Activated CD4-positive, CD25-positive, alpha-beta regulatory T cell (primary cell): ENCODE data around the gene USE1.

Experiments used
- DNase-seq, 4 experiments: peaks; one replicate each; lab custom pipeline; 2025; lab: John Stamatoyannopoulos, UW

Gene USE1

DNA sequence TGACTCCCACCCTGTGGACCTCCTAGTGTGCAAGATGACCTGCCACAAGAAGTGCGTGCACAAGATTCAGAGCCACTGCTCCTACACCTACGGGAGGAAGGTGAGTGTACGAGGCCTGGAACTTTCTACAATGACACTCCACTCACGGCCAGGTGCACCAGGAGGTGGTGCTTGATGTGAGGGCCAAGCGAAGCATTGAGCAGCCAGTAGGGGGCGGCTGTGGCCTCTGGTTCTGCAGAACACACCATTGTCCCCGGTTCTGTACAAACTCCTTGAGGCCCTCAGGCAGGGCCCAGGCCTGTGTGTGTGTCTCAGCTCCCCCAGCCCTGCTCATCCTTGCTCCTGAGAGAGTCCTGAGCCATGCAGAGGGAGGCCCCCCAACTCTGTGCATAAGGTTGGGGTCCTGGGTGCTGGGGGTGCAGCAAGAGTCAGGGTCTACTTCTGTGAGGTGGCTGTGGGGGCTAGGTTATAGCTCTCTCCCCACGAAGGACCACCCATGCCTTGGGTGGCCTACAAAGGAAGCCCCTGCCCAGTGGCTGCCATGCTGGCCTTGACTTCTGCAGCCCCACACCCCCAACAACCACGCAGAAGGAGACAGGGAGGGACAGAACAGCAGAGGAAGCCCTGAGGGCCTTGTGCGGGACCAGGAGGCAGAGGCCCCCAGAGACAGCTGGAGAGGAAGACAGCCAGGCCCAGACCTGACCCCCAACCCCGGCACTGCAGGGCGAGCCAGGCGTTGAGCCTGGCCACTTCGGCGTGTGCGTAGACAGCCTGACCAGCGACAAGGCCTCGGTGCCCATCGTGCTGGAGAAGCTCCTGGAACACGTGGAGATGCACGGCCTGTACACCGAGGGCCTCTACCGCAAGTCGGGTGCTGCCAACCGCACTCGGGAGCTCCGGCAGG, 9.7 kb upstream of the USE1 start:
- DNase-seq: peak; percentile 20 to 62 (median 28)

DNA sequence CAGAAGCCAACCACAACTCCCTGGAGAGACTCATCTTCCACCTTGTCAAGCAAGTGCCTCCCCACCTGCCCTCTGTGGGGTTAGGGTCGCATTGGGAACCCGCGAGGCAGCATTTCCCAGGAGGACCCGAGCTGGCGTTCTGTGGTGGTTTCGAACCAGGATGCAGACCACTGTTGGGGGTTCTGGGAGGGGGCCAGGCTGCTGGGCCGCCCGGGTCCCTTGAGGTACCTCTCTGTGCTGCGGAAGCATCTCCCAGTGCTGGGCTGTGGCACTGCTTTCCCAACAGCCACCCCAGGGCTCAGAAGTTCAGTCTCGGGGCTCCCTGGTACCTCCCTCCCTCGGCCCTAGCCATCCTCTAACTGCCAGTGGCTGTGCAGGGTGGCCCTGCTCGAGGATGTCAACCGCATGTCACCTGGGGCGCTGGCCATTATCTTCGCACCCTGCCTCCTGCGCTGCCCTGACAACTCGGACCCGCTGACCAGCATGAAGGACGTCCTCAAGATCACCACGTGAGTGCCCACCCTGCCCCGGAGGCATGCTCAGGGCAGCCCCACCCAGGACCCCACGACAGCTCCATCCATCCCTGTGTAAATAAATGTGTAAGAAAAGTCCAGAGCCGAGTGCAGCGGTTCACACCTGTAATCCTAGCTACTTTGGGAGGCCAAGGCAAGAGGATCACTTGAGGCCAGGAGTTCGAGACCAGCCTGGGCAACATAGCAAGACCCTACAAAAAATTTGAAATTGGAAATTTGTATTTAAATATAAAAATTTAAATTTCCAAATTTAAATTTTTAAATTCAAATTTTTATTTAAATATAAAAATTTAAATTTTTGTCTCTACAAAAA, 8.2 kb upstream of the USE1 start:
- no peak for DNase-seq

DNA sequence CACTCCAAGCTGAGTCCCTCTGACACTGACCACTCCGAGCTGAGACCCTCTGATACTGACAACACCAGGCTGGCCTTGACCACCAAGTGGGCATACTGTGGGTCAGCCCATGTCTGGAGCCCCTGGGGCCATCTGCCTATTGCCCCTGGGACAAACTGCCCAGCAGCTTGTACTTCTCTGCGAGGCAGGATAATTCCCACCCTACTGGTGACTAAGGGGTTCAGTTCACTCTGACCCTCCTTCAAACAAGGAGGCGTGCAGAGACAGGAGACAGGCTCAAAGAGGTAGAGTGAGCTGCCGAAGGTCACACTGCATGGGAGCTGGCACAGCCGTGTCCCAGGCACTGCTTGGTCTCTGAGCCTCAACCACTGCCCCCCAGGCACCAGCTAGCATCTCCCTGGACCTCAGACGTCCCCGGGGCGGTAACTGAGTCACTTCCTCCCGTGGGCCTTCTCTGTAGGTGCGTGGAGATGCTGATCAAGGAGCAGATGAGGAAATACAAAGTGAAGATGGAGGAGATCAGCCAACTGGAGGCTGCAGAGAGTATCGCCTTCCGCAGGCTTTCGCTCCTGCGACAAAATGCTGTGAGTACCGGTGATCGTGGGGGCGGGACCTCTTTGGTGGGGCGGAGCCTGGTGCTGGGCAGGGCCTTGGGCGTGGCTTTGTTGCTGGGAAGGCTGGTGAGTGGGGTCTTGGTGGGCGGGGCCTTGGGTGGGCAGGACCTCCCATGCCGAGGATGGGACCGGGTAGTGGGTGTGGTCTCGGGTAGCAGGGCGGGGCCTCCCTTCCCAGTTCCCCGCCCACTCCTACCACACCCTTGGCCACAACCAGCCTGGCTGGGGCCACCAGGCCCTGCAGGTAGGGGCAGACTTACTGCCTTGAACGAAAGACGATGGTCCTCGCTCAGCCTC, 5.8 kb upstream of the USE1 start:
- no peak for DNase-seq

DNA sequence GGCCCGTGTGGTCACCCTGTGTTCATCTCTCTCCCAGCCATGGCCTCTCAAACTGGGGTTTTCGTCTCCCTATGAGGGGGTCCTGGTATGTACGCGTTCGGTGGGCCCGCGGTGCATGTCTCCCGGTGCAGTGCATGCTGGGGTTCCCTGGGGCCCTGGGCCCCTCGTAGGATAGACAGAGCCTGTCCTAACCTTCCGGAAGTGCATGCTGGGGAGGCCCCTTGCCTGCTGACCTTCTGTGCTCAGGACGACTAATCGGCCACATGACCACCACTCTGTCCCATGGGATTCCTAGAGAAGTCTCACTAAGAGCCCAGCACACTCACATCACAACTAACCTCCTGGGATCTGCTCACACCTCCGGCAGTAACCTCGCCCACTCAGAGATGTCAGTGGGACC, 4.9 kb upstream of the USE1 start:
- no peak for DNase-seq

DNA sequence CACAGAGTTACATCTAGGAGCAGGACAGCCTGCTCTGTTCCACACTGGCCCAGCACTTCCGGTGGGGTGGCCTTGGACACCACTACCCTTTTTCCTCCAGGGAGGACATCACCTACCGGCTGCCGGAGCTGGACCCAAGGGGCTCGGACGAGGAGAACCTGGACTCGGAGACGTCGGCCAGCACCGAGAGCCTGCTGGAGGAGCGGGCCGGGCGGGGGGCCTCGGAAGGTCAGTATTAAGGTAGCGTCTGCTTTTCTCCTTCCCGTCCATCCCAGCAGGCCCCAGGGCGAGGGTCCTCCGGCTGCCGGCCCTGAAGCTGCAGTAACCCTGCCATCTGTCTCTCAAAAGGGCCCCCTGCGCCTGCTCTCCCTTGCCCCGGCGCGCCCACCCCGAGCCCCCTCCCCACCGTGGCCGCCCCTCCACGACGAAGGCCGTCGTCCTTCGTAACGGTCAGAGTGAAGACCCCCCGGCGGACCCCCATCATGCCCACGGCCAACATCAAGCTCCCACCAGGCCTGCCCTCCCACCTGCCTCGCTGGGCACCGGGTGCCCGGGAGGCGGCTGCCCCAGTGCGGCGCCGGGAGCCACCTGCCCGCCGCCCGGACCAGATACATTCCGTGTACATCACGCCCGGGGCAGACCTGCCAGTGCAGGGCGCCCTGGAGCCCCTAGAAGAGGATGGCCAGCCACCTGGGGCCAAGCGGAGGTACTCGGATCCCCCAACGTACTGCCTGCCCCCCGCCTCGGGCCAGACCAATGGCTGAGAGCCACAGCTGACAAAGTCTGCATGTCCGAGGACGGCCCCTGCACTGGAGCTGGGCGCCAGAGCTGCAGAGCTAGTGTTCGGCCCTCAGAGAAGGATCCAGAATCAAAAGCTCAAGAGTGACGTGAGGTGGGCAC, 3.4 kb upstream of the USE1 start:
- no peak for DNase-seq

DNA sequence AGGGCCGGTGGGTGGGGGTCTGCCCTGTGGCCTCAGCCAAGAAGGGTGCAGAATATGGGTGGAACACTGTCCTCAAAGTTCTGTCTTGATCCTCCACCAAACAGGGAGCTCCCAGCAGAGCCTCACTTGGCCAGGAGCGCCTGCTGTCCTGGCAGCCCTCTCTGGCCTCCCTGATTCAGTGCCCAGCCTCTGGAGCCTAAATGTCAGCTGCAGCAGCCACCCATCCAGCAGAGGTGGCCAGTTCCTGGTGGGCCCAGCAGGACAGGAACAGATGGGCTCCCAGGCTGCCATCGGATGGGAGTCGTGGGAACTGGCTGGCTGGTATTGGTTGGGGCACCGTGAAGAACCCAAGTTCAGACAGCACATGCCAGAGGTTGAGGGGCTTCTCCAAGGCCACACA, 1.8 kb upstream of the USE1 start:
- DNase-seq: no peak

DNA sequence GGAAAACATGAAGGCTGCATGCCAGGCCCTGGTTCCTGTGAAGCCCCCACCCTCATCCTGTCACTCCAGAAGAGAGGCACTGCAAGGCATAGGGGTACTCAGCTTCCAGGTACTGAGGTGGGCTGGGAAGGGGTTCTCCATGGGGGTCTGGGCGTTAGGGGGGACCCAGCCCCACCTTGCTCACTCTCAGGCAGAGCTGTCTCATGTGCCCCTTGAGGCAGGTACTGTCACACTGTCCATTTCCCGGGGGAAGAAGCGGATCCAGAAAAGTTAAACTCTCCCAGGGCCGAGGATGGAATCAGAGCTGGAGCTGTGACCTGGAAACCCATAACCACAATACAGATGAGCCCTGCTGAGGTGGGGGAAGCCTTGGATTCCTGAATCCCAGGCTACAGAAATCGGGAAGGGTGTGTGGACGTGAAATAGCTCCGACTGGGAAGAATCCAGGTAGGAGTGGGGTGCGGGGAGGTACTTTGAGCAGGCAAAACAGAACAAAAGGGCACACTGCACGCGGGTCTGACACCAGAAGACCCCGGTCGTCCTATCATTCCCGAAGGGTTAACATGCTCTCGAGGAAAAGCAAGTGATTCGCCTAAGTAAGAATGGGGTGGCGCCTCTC, 540 bp upstream of the USE1 start:
- DNase-seq: no peak

DNA sequence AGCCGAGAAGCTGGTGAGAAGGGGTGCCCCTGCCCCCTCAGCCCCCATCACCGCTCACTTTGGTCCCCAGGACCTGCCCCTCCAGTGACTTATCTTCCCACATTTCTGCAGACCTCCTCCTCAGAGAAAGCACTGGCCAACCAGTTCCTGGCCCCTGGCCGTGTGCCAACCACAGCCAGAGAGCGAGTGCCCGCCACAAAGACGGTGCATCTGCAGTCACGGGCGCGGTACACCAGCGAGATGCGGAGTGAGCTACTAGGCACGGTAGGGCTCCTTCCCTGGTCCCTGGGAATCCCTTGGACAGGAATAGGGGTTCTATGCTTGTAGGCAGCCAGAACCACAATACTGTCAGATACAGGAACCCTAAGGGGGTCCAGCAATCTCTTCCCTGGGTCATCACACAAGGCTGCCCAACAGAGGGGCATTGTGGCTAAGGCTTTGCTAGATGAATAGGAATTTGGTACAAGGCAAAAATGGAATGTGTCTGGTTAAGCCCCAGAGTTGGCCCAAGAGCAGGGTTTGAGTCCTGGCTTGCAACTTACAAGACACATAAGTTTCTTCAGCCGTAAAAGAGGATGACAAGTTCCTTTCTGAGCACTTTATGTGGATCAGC, 1.0 kb downstream of the USE1 start:
- DNase-seq: no peak

DNA sequence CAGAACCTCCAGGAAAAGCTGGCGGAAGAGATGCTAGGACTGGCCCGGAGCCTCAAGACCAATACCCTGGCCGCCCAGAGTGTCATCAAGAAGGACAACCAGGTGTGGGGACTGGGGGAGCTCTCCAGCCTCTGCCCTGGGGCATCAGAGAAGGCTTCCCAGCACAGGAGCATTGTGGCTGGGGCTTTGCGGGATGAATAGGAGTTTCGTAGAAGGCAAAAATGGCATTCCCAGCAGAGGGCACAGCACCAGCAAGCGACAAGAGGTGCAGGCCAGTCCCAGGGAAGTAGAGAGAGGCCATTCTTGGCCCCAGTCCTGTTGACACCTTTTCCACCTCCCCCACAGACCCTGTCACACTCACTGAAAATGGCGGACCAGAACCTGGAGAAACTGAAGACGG, 4.1 kb downstream of the USE1 start:
- DNase-seq: no peak

DNA sequence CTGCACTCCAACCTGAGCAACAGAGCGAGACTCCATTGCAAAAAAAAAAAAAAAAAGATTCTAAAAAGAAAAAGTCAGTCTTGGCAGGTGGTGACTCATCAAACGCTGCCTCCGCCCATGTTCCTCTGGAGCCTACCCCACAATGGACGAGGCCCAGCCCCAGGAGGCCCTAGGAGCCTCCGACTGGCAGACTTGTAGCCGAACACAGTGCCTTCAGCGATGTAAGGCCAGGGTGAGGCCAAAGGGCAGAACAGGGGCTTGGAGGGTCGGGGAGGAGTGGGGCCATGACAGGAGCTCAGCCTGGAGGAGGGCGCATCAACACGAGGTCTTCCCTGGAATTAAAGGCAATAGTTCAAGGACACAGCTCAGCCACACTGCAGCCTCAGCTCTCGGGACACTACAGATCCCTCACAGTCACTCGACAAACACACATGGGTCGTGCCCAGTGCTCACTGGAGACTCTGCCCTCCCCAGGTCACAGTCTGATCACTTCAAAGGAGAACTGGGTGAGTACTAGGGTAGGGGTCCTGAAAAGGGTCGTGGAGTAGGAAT, 5.1 kb downstream of the USE1 start:
- no peak for DNase-seq

DNA sequence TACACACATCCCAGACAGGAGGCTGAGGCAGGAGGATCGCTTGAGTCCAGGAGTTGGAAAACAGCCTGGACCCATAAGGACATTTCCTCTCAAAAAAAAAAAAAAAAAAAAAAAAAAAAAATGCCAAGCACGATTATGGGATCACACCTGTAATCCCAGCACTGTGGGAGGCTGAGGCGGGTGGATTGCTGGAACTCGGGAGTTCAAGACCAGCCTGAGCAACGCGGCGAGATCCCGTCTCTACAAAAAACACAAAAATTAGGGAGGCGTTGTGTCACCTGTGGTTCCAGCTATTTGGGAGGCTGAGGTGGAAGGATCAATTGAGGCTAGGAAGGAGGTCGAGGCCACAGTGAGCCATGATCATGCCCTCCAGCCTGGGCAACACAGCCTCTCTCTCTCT, 9.9 kb downstream of the USE1 start:
- no peak for DNase-seq

DNA sequence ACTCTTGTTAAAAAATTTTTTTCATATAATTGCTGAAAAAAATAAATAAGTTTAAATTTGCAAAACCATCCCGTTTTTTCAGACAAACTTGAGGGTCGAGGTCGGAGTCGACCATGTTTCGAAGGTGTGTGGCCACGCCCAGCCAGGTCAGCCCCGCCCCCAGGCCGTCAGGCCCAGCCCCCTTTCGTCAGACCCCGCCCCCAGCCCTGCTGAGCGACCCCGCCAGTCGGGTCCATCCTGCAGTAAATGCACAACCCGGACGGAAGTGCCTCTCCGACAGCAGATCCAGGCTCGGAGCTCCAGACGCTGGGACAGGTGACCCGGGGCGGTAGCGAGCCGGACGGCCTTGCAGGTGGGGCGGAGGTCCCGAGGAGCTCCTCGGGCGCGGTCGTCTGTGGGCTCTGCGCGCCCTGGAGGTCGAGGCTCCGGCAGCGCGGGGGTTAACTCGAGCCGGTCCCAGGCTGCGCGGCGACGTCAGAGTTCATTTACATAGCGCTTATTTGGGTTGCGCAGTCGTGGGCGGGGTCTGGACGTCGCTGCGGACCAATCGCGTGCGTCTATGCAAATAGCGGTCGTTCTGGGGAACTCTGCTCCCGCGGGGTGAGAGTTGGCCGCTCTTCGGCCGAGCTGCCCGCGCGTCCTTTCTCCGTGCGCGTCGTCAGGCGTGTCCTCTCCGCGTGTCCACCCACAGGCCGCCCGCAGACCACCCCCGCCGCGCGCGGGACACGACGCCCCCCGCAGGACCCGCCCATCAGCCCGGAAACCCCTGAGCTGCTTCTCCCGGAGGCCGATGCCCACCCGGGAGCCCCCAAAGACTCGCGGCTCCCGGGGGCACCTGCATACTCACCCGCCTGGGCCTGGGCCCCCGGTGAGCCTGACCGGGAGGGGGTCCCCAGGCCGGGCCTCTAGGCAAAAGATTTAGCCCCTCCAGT, 11.1 kb downstream of the USE1 start, which contains the start of gene OCEL1:
Gene OCEL1 (plus strand): TSS at position 225 of the 932 bp plus-strand sequence. CDS start 22 bp downstream, at position 247.
- peak; percentile 82 to 95 (median 92) for DNase-seq

DNA sequence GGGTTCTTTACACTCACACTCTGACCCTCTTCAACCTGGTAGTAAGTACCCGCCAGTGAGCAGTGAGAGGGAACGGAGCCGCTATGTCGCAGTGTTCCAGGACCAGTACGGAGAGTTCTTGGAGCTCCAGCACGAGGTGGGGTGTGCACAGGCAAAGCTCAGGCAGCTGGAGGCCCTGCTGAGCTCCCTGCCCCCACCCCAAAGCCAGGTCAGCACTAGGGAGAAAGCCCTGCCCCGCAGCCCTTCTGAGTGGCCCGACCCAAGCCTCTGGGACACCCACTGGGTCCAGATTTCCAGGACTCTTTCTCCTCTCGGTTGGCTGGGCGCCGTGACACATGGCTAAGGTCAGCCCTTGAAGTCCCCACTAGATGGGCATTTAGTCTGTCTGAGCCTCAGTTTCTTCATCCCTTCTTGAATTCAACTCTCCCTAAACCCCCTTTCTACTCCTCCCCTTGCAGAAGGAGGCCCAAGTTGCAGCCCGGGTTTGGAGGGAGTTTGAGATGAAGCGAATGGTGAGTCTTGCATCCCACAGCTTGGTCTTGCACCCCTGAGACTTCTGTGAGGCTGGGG, 12.7 kb downstream of the USE1 start:
- no peak for DNase-seq

DNA sequence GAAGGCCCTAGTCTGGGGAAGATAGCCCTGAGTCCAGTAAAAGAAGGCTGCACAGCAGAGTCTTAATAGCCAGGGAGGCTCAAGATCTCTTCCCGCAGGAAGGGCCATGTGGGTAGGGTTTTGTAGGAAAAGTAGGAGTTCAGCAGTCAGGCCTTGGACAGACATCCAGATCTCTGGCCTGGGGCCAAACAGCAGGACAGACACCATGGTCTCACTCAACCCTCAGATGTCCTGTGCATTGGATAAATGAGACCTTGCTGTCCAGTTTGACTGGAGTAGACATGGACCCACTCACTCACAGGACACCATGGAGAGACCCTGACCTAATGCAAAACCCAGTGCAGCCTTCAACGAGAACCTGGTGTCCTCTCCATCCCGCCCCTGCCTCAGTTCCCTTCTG, 14.7 kb downstream of the USE1 start:
- no peak for DNase-seq

DNA sequence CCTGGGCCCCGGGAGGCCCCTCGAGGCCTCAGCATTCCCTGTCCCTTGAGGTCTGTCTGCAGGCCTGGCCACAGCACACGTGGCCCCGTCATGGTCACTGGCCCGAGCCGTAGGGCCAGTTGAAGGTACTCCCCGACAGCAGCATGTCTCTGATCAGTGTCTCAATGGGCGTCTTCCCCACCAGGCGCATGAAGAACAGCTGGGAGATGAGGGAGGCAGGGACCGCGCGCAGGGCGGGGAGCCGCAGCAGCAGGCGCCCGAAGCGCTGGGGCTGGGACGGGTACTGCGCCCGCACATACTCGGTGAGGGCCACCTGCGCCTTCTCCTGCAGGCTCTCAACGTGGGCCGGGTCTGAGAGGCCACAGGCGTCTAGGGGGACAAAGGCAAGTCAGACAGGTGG, 17.1 kb downstream of the USE1 start:
- no peak for DNase-seq

DNA sequence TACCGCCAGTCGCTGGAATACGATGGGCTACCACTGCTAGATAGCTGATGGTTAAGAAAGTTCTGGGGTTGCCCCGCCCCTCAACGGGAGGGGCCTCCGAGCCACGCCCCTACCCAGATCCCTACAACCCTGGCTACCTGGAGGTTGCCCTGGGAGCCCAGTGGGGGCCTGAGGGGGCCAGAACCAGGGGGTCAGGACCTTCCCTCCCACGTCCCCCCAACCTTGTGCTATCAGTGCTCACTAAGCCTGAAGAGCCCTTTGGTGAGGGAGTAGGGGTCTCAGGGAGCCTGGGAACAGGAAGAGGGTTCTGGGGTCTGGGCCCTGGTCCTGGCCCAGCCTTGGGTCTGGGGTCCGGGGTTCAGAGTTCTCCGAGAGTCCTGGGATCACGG, 19.7 kb downstream of the USE1 start:
- peak in 2 of 4 experiments; percentile 16 to 19 for DNase-seq

DNA sequence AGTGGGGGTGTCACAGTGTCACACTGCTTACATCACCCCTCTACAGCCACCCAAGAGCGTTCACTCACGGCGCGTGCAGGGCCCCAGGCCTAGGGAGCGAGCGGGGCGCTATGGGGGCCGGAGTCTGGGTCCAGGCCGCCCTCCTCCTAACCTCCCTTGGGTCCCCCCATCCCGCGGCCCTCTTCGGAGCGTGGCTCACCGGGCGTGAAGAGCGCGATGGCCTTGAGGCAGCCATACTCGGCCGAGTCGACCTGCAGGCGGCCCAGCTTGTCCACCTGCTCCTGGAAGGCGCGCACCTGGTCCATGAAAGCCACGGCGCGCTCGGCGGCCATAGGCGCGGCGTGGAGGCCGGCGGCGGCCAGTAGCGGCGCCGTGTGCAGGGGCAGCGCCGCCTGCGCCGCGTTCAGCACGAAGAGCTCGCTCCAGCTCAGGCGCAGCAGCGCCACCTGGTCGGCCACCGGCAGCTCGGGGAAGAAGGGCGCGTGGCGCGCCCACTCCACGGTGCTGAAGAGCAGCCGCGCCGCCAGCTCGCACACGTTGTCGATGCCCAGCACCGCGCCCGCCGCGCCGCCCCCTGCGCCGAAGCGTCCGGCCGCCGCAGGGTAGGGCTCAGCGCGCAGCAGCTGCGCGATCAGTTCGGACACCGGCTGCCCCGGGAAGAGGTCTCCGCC, 20.3 kb downstream of the USE1 start:
- DNase-seq: peak; percentile 23 to 60 (median 47)
